OCI-LY1 (cell line): ENCODE measurements around the gene AMH.

Experiments
- H2AFZ ChIP-seq: fragments of 200-600 bp; sonication (generic), shearing (Covaris generic); 2 replicates; pipeline ENCODE4 v1.6.0; 2014; ENCODE audit warnings: antibody characterized with exemption, mild to moderate bottlenecking, low read length
- H3F3A ChIP-seq: fragments of 200-600 bp; sonication (generic), shearing (Covaris generic); 2 replicates; pipeline ENCODE4 v1.6.0; 2014; ENCODE audit warnings: mild to moderate bottlenecking, antibody characterized with exemption, low read length, moderate library complexity; ENCODE audit not compliant: insufficient read depth
- H3K27ac ChIP-seq: fragments of 200-600 bp; sonication (generic); 2 replicates; pipeline ENCODE4 v1.5.1; 2014; ENCODE audit warnings: low read length, mixed run types, mild to moderate bottlenecking, low read depth; ENCODE audit not compliant: poor library complexity, severe bottlenecking
- H3K27me3 ChIP-seq: fragments of 200-600 bp; sonication (generic); 2 replicates; pipeline ENCODE4 v1.6.0; 2014; ENCODE audit warnings: antibody characterized with exemption, mild to moderate bottlenecking, low read length, moderate library complexity; ENCODE audit not compliant: insufficient read depth
- H3K36me3 ChIP-seq: fragments of 200-600 bp; sonication (generic); 2 replicates; pipeline ENCODE4 v1.6.1; 2014; ENCODE audit warnings: mild to moderate bottlenecking, antibody characterized with exemption, low read length, moderate library complexity, mixed read lengths; ENCODE audit not compliant: insufficient read depth
- H3K4me1 ChIP-seq: fragments of 200-600 bp; sonication (generic); 2 replicates; pipeline ENCODE4 v1.5.1; 2014; ENCODE audit warnings: mild to moderate bottlenecking, low read length, moderate library complexity; ENCODE audit not compliant: insufficient read depth, severe bottlenecking
- H3K4me2 ChIP-seq: fragments of 200-600 bp; sonication (generic), shearing (Covaris generic); 2 replicates; pipeline ENCODE4 v1.6.1; 2014; ENCODE audit warnings: low read length
- H3K4me3 ChIP-seq: fragments of 200-600 bp; sonication (generic); 2 replicates; pipeline ENCODE4 v1.5.1; 2014; ENCODE audit warnings: low read length, low read depth, mild to moderate bottlenecking, mixed read lengths; ENCODE audit not compliant: poor library complexity, severe bottlenecking
- H3K79me2 ChIP-seq: fragments of 200-600 bp; shearing (Covaris generic); 2 replicates; pipeline ENCODE4 v1.6.1; 2016; ENCODE audit warnings: mixed run types, low read length, mixed read lengths; ENCODE audit not compliant: insufficient read depth
- H3K9ac ChIP-seq: fragments of 200-600 bp; sonication (generic), shearing (Covaris generic); 2 replicates; pipeline ENCODE4 v1.6.1; 2014; ENCODE audit warnings: mild to moderate bottlenecking, low read length, mixed read lengths
- H3K9me2 ChIP-seq: fragments of 200-600 bp; sonication (generic), shearing (Covaris generic); 2 replicates; pipeline ENCODE4 v1.6.1; 2014; ENCODE audit warnings: low read depth, mild to moderate bottlenecking, low read length, mixed read lengths
- H3K9me3 ChIP-seq: fragments of 200-600 bp; shearing (Covaris generic); 2 replicates; pipeline ENCODE4 v1.6.1; 2014; ENCODE audit warnings: low read length, mixed read lengths
- H4K20me1 ChIP-seq: fragments of 200-600 bp; sonication (generic), shearing (Covaris generic); 2 replicates; pipeline ENCODE4 v1.6.0; 2016; ENCODE audit warnings: mild to moderate bottlenecking, low read length; ENCODE audit not compliant: insufficient read depth
- CTCF ChIP-seq: fragments of 200-600 bp; sonication (generic), shearing (Covaris generic); IDR thresholded peaks from 2 replicates; pipeline ENCODE4 v1.5.1; 2017; ENCODE audit warnings: mild to moderate bottlenecking, antibody characterized with exemption, low read length, moderate library complexity, mixed read lengths
- EZH2 ChIP-seq: fragments of 200-600 bp; sonication (generic), shearing (Covaris generic); IDR thresholded peaks from 2 replicates; pipeline ENCODE4 v1.8.0; 2017; ENCODE audit warnings: borderline replicate concordance, mixed run types, mild to moderate bottlenecking, antibody characterized with exemption, low read length, moderate library complexity, mixed read lengths

Gene AMH

GRCh38 chr19:2275588-2276428, 26.7 kb downstream of the AMH start:
- TF ChIP-seq EZH2 = no peak
- no peak for TF ChIP-seq CTCF
- Histone ChIP-seq H3K9me3 (no peaks in the 10 kb centered on the region), H4K20me1 (0 out of 2 replicates have a peak, but pooled peaks cover 2% of the 10 kb centered on the region), H3K9me2 (no peaks in the 10 kb centered on the region), H3K4me2 (no peak overlapping the region), H3K79me2 (peaks cover 16% of the 10 kb centered on the region), H3K27ac (no peak overlapping the region), H3K36me3 (peaks cover 49% of the 10 kb centered on the region), H2AFZ (no peak overlapping the region), H3F3A (peaks cover 7% of the 10 kb centered on the region; the same call in 1 of the 2 replicates), H3K4me3 (no peak overlapping the region), H3K4me1 (peaks cover 31% of the 10 kb centered on the region), H3K27me3 (no peaks in the 10 kb centered on the region), H3K9ac (no peak overlapping the region)

- TF ChIP-seq EZH2 = no peak
- no peak for TF ChIP-seq CTCF
- peaks cover 6% of the 10 kb centered on the region; the same call in 1 of the 2 replicates for H3F3A ChIP-seq
- H3K9me3 ChIP-seq = no peaks in the 10 kb centered on the region
- no peak overlapping the region for H3K4me3 ChIP-seq
- no peak overlapping the region for H2AFZ ChIP-seq
- no peak overlapping the region for H3K4me2 ChIP-seq
- peaks cover 43% of the 10 kb centered on the region for H3K36me3 ChIP-seq
- H3K9ac ChIP-seq = no peak overlapping the region
- H3K27ac ChIP-seq = no peak overlapping the region
- H4K20me1 ChIP-seq = 0 out of 2 replicates have a peak, but pooled peaks cover 2% of the 10 kb centered on the region
- peaks cover 9% of the 10 kb centered on the region for H3K79me2 ChIP-seq
- peaks cover 26% of the 10 kb centered on the region for H3K4me1 ChIP-seq
- H3K27me3 ChIP-seq = no peaks in the 10 kb centered on the region
- no peaks in the 10 kb centered on the region for H3K9me2 ChIP-seq
Observed at GRCh38 chr19:2276429-2276986, 27.4 kb downstream of the AMH start.

- H3F3A ChIP-seq = 0 out of 2 replicates have a peak, but pooled peaks cover 3% of the 10 kb centered on the region
- peaks cover 36% of the 10 kb centered on the region for H3K36me3 ChIP-seq
- no peaks in the 10 kb centered on the region for H3K9me2 ChIP-seq
- no peak overlapping the region for H3K9ac ChIP-seq
- peaks cover 4% of the 10 kb centered on the region; the same call in 1 of the 2 replicates for H3K79me2 ChIP-seq
- TF ChIP-seq EZH2 (no peak), CTCF (no peak)
- H3K4me3 ChIP-seq = no peak overlapping the region
- no peaks in the 10 kb centered on the region for H3K27me3 ChIP-seq
- H3K4me1 ChIP-seq = peaks cover 20% of the 10 kb centered on the region
- no peak overlapping the region for H3K4me2 ChIP-seq
- 0 out of 2 replicates have a peak, but pooled peaks cover 2% of the 10 kb centered on the region for H4K20me1 ChIP-seq
- no peak overlapping the region for H3K27ac ChIP-seq
- H2AFZ ChIP-seq = no peak overlapping the region
- H3K9me3 ChIP-seq = no peaks in the 10 kb centered on the region
Observed at GRCh38 chr19:2277138-2277537, 28.0 kb downstream of the AMH start.
